Sigmoid colon (tissue), 7 donors: ENCODE results near the gene SORCS2. TPM values are rescaled to one million over a fixed set of nuclear protein-coding genes. Genes with fewer than 3 reads are reported as not detected.

Experiments used
- DNase-seq: peaks from one replicate; pipeline ENCODE4 v3.0.0-alpha.2; 2019
- H3K27ac ChIP-seq, 4 donors: fragments of 200-600 bp; sonication (generic); one replicate each; pipeline ENCODE4 v1.5.1; 2016 to 2019; ENCODE audit warnings: mild to moderate bottlenecking in 1 of 4
- H3K27me3 ChIP-seq, 3 donors: fragments of 200-600 bp; sonication (generic); one replicate each; pipeline ENCODE4 v1.5.1; 2019; ENCODE audit warnings: mild to moderate bottlenecking in 1 of 3
- H3K36me3 ChIP-seq, 4 donors: fragments of 200-600 bp; sonication (generic); one replicate each; pipeline ENCODE4 v1.5.1; 2016 to 2019
- H3K4me1 ChIP-seq, 4 donors: fragments of 200-600 bp; sonication (generic); one replicate each; pipeline ENCODE4 v1.5.1; 2017 to 2019
- H3K4me3 ChIP-seq, 4 donors: fragments of 200-600 bp; sonication (generic); one replicate each; pipeline ENCODE4 v1.5.1; 2017 to 2019; ENCODE audit warnings: mild to moderate bottlenecking in 2 of 4, moderate library complexity in 1 of 4
- H3K9me3 ChIP-seq, 4 donors: fragments of 200-600 bp in 3 of 4; sonication (generic) in 3 of 4; one replicate each; pipeline versions ENCODE4 v1.5.1 to v1.6.1; 2013 to 2019
- EP300 ChIP-seq, 4 donors: sonication (generic); formaldehyde crosslinking; IDR thresholded peaks; one replicate each; pipeline ENCODE4 v1.6.1; 2017; ENCODE audit warnings: antibody characterized with exemption in 4 of 4
- POLR2A ChIP-seq, 2 donors: fragments of 450-650 bp; IDR thresholded peaks; one replicate each; pipeline ENCODE4 v1.6.1; 2016; ENCODE audit warnings: antibody characterized with exemption in 2 of 2, mild to moderate bottlenecking in 2 of 2, moderate library complexity in 2 of 2
- POLR2AphosphoS5 ChIP-seq, 4 donors: sonication (generic); formaldehyde crosslinking; IDR thresholded peaks; one replicate each; pipeline ENCODE4 v1.6.1; 2017; ENCODE audit warnings: antibody characterized with exemption in 4 of 4
- WGBS, 2 donors: extraction: QIAGEN DNeasy Blood & Tissue Kit; methylation state at CpG; one replicate each; pipeline ENCODE4 v1.1.7; 2013; 5-methylcytosine and 5-hydroxymethylcytosine counted together
- intact Hi-C: fragments of 100-400 bp; cut with DNase I; formaldehyde crosslinking; loops from one replicate; pipeline ENCODE4 v1.15.1; 2023
- polyA plus RNA-seq, 3 donors: library from polyadenylated mRNA; stranded (reverse); fragments of 200-250 nt; gene quantifications; one replicate each; pipeline ENCODE4 v1.2.3, GENCODE V29; 2013
- total RNA-seq, 4 donors: library from RNA; depleted of rRNA; stranded (reverse); fragments of >200 nt; gene quantifications; one replicate each; pipeline ENCODE4 v1.1.0, GENCODE V29; 2016
- TF ChIP-seq, protein P1 (sequence below), 4 experiments: fragments of 450-650 bp in 3 of 4; fragments of 200-600 bp in 1 of 4; IDR thresholded peaks; one replicate each; pipeline ENCODE4 v1.5.1; 2016 to 2019; ENCODE audit warnings: antibody characterized with exemption in 4 of 4, mild to moderate bottlenecking in 3 of 4, moderate library complexity in 2 of 4
- donor health status: healthy with polysubstance abuse.
- donor health status: Bipolar disorder and iron deficiency.
- donor health status: healthy.

The SORCS2 gene
- total and polyA plus RNA-seq, 7 donors: 1.8 to 6.4 (median 3.9) TPM; not detected in 2

- intact Hi-C loops: no loop called here
- Histone ChIP-seq H3K27me3 (no peaks in the 10 kb centered on the region), H3K4me3 (no peak overlapping the region), H3K36me3 (no peaks in the 10 kb centered on the region), H3K9me3 (no peaks in the 10 kb centered on the region), H3K27ac (peak overlapping the region in 2 of 4 donors; percentile 11 to 64), H3K4me1 (peaks cover 0 to 21% (median 19%) of the 10 kb centered on the region in 4 donors)
- TF ChIP-seq, protein P1, sequence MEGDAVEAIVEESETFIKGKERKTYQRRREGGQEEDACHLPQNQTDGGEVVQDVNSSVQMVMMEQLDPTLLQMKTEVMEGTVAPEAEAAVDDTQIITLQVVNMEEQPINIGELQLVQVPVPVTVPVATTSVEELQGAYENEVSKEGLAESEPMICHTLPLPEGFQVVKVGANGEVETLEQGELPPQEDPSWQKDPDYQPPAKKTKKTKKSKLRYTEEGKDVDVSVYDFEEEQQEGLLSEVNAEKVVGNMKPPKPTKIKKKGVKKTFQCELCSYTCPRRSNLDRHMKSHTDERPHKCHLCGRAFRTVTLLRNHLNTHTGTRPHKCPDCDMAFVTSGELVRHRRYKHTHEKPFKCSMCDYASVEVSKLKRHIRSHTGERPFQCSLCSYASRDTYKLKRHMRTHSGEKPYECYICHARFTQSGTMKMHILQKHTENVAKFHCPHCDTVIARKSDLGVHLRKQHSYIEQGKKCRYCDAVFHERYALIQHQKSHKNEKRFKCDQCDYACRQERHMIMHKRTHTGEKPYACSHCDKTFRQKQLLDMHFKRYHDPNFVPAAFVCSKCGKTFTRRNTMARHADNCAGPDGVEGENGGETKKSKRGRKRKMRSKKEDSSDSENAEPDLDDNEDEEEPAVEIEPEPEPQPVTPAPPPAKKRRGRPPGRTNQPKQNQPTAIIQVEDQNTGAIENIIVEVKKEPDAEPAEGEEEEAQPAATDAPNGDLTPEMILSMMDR (IDR thresholded peaks at IDR 0.05): no peak
- WGBS, 2 donors: 72 to 78% methylated on average over 24 of the region's 24 CpGs
- DNase-seq: no peak
These were observed 205.1 kb downstream of the SORCS2 start for GRCh38 chr4:7397206-7398103.

- intact Hi-C loops: no loop called here
- 21 to 29% methylated on average over 6 of the region's 6 CpGs for WGBS, 2 donors
- Histone ChIP-seq H3K4me3 (no peak overlapping the region), H3K27me3 (no peaks in the 10 kb centered on the region), H3K27ac (peak overlapping the region in 2 of 4 donors; percentile 11 to 64), H3K9me3 (no peaks in the 10 kb centered on the region), H3K36me3 (no peaks in the 10 kb centered on the region), H3K4me1 (peaks cover 0 to 27% (median 25%) of the 10 kb centered on the region in 4 donors)
- no peak for TF ChIP-seq POLR2A (IDR thresholded peaks at IDR 0.05)
- TF ChIP-seq POLR2AphosphoS5 (IDR thresholded peaks at IDR 0.05): peak in 2 of 4 donors; percentile 19 to 24
- peak in 1 of 4 donors; percentile 17 for TF ChIP-seq EP300 (IDR thresholded peaks at IDR 0.05)
- DNase-seq: peak; percentile 77
These were observed 205.7 kb downstream of the SORCS2 start for GRCh38 chr4:7398104-7398423.

GRCh38 chr4:7398788-7399439 lies 206.6 kb downstream of the SORCS2 start:
- intact Hi-C loops: no loop called here
- Histone ChIP-seq H3K4me3 (no peak overlapping the region), H3K4me1 (peaks cover 0 to 36% (median 29%) of the 10 kb centered on the region in 4 donors), H3K27me3 (no peaks in the 10 kb centered on the region), H3K9me3 (no peaks in the 10 kb centered on the region), H3K27ac (no peak overlapping the region), H3K36me3 (no peaks in the 10 kb centered on the region)
- peak; percentile 17 for DNase-seq
- TF ChIP-seq, protein P1 (IDR thresholded peaks at IDR 0.05): no peak
- TF ChIP-seq POLR2A (IDR thresholded peaks at IDR 0.05): no peak
- no peak for TF ChIP-seq POLR2AphosphoS5 (IDR thresholded peaks at IDR 0.05)
- no peak for TF ChIP-seq EP300 (IDR thresholded peaks at IDR 0.05)
- WGBS, 2 donors: 63 to 64% methylated on average over 8 of the region's 8 CpGs

DNA sequence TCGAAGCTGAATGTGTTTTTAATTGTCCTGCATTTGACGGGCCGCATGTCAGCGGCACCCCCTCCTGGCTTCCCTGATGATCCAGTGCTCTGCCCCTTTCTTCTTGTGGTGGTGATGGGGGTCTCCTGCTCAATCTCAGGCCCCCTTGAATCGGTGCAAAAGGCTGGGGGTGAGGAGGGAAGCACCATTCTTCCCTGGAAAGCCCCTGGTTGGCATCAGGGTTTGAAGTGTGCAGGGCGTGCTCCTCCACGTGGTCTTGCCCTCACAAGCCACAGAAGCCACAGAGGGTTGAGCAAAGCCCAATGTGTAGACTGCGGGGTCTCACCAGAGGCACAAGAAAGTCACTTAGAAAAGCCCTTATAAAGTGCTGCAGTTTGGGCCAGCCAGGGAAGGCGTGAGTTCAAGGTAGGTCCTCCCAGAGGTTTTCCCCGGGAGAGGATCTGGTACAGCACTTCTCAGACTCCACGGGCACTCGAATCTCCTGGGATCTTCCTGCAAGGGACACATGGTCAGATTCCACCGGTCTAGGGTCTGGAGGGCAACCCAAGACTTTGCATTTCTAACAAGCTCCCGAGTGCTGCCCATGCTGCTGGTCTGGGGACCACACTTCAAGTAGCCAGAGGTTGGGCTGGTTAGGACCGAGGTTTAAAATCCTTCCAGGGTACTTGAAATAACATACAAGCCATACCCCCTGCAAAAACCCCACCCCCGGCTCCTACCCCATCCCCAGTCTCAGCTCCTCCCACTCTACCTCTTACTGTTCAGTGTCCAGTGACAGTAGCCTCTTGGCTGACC lies 207.3 kb downstream of the SORCS2 start:
- DNase-seq: peak; percentile 42
- Histone ChIP-seq H3K9me3 (no peaks in the 10 kb centered on the region), H3K4me3 (no peak overlapping the region), H3K4me1 (peaks cover 0 to 36% (median 29%) of the 10 kb centered on the region in 4 donors), H3K27me3 (no peaks in the 10 kb centered on the region), H3K27ac (no peak overlapping the region), H3K36me3 (no peaks in the 10 kb centered on the region)
- WGBS, 2 donors: 75 to 79% methylated on average over 16 of the region's 16 CpGs
- no peak for TF ChIP-seq POLR2AphosphoS5 (IDR thresholded peaks at IDR 0.05)
- no peak for TF ChIP-seq POLR2A (IDR thresholded peaks at IDR 0.05)
- TF ChIP-seq, protein P1 (IDR thresholded peaks at IDR 0.05): no peak
- TF ChIP-seq EP300 (IDR thresholded peaks at IDR 0.05): no peak
- intact Hi-C loops: no loop called here
